ENCODE results near the gene PAPPA.

Gene PAPPA

DNA sequence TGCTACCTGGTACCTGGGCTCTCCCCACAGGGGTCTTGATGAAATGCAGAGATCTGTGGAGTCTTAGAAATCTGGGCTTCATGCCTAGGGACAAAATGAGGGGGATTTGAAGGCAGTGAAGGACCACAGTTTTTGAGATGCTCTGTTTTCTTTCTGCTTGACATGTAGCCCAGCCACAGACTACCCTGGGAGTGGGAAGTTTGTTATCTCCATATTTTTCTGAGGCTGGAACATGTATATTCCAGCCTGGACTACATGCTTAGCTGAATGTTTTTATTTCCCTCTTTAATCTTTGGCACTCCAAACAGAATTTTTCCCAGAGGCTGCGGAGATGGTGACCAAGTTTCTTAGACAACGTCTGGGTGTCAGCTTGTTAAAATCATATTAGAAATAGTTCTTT lies 252.9 kb downstream of the PAPPA start:
- TF ChIP-seq POLR2A (IDR thresholded peaks at IDR 0.05; ENCODE audit: low read length), result no peak
- TF ChIP-seq GATA1 (IDR thresholded peaks at IDR 0.05; ENCODE audit: low read depth, low read length), result no peak
- DNase-seq, result no peak

DNA sequence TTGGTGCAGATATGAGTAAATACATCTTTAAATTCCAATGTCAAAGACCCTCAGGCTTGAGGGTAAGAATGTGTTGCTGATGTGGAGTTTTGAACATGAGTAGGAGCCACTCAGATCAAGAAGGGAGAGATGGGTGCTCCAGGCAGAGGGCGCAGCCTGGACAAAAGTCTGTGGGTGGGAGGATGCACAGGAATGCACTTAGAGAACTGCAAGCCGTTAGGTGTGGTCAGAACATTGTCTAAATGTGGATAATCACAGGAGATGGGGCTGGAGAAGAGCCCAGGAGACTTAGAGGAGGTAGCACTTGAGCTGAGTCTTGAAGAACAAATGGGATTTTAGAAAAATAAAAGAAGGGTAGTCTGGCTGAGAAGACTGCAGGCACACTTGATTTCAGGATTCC lies 255.5 kb downstream of the PAPPA start:
- no peak for DNase-seq

DNA sequence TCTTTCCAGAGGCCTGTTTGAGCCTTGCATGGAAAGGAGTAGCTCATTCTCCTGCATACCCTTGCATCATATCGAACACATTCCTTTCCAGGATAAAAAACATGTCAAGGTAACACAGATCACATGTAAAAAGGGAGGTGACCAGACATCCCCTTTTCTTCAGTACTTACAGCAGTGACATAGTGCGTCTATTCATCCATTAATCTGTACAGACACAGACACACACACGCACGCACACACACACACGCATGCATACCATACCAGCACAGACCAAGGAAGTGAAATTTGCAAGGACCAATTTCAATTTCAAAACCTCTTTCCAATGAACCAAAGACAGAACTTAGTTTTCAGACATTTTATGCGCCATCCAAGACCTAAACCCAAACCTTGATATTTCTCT lies 256.0 kb downstream of the PAPPA start:
- DNase-seq, result no peak

More for the DNA sequence above, 255.5 kb downstream of the PAPPA start:
- TF ChIP-seq POLR2A (IDR thresholded peaks at IDR 0.05; ENCODE audit: low read length), result no peak
- no peak for TF ChIP-seq GATA1 (IDR thresholded peaks at IDR 0.05; ENCODE audit: low read depth, low read length)

DNA sequence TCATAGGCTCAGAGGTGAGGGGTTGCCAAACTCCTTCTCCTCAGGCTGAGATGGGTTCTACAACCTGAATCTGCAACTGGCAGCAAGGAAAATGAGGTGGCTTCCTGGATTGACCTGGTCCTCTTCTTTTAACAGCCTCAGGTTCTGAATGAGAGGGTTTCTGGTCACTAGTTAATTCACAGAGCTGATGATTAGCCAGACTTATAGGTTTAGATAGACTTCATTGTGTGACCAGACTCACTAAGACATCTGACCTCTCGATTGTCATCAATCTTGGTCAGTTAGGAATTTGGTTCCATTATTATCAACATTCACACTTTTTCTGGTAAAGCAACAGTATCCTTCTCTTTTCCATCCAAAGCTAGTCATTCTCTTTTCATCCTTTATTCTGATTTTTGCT lies 257.9 kb downstream of the PAPPA start:
- DNase-seq, result no peak
- no peak for TF ChIP-seq POLR2A (IDR thresholded peaks at IDR 0.05; ENCODE audit: low read length)
- TF ChIP-seq GATA1 (IDR thresholded peaks at IDR 0.05; ENCODE audit: low read depth, low read length), result no peak

More for the DNA sequence above, 256.0 kb downstream of the PAPPA start:
- TF ChIP-seq GATA1 (IDR thresholded peaks at IDR 0.05; ENCODE audit: low read depth, low read length), result no peak

DNA sequence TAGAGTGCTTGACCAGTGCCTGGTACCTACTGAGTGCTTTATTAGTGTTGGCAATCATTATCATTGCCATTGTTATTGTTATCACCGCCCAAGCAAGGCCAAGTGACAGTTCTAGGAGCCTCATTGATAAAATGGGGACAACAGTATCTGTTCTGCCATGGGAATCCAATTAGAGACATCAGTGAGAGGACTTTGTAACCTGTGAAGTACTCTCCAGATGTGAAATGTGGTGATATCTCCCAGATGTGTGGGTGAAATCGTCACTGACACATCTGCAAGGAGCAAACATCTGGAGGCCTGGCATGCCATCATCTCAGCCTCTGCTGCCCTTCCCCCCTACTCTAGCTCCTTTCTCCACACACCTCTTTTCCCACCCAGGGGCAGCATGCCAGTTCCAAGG lies 260.8 kb downstream of the PAPPA start:
- peak in 1 of 2 experiments; percentile 27 for DNase-seq
- TF ChIP-seq GATA1 (IDR thresholded peaks at IDR 0.05; ENCODE audit: low read depth, low read length) (no peak), POLR2A (IDR thresholded peaks at IDR 0.05; ENCODE audit: low read length) (no peak)

DNA sequence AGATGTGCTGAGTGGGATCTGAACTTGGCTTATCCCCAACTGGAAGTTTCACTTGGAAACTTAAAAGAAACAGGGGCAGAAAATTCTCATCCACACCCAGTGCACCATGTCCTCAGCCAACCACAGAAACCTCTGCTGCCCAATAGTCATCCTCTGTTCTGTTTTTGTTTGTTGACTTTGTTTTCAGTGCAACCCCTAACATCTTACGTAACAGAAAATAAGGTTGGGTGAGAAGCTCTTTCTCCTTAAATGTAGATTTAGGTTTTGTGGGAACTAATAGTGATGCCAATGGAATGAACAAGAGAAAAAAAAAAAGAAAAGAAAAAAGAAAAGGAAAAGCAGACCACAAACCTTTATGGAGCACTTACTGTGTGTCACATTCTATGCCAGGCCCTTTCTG lies 262.8 kb downstream of the PAPPA start:
- DNase-seq, result no peak
- TF ChIP-seq GATA1 (IDR thresholded peaks at IDR 0.05; ENCODE audit: low read depth, low read length), result no peak
- TF ChIP-seq POLR2A (IDR thresholded peaks at IDR 0.05; ENCODE audit: low read length), result no peak

DNA sequence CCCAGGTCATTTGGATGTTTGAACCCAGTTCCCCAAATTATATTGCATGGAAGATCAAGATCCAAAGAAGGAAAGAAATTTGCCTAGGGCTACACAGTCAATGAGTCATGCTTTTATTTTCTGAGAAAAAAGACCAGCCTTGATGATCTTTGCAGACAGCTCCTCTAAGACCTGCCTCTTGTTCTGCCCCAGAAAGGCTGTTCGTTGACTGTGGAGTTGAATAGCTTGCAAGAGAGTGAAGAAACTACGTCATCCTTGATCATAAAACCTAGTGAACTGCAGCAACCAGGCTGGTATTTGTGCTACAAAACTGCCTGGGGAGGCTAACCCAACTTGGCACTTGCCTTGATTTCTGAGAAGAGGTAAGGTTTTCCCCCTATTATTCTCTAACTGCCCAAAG lies 263.9 kb downstream of the PAPPA start:
- TF ChIP-seq GATA1 (IDR thresholded peaks at IDR 0.05; ENCODE audit: low read depth, low read length), result no peak
- no peak for TF ChIP-seq POLR2A (IDR thresholded peaks at IDR 0.05; ENCODE audit: low read length)
- no peak for DNase-seq

DNA sequence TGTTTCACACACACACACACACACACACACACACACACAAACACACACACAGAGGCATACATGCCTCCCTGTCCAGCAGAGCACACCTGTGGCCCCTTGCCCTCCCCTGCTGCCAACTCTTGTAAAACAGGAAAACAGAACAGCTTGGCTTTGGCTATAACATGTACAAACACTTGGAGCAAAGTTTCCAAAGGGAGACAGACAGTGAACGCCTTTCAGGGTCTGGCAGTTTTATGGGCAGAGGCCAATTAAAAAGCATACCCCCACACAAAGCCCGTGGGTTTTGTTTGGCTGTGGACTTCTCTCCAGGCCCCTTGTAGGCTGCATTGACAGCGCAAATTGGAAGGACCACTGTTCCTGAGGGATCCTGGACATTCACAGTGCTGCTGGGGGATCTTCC lies 265.6 kb downstream of the PAPPA start:
- no peak for DNase-seq
- TF ChIP-seq GATA1 (IDR thresholded peaks at IDR 0.05; ENCODE audit: low read depth, low read length) (no peak), POLR2A (IDR thresholded peaks at IDR 0.05; ENCODE audit: low read length) (no peak)

DNA sequence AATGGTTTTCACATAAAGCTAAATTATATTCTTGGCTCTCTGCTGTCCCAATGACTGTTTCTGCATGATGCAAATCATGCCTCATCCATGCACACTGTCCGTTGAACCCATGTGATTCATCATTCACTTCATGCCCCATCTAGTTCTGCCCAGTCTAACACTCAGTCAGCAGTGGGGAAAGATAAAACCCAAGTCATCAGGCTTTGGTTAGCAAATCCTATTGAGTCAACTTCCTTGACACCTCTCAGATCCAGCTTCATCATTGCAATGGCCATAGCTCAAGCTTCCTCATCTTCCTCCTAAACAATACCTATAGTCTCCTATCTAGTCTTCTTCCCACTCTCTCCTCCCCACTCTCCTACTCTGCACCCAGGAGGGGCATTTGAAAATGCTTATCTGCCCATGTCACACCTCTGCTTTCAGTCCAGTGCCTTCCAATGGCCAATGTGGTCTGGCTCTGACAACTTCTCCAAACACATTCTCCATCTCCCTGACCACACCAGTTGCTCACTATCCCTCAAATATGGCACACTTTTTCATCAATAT lies 267.5 kb downstream of the PAPPA start:
- DNase-seq, result peak; percentile 67 to 73
- TF ChIP-seq POLR2A (IDR thresholded peaks at IDR 0.05; ENCODE audit: low read length), result no peak
- TF ChIP-seq GATA1 (IDR thresholded peaks at IDR 0.05; ENCODE audit: low read depth, low read length), result no peak

DNA sequence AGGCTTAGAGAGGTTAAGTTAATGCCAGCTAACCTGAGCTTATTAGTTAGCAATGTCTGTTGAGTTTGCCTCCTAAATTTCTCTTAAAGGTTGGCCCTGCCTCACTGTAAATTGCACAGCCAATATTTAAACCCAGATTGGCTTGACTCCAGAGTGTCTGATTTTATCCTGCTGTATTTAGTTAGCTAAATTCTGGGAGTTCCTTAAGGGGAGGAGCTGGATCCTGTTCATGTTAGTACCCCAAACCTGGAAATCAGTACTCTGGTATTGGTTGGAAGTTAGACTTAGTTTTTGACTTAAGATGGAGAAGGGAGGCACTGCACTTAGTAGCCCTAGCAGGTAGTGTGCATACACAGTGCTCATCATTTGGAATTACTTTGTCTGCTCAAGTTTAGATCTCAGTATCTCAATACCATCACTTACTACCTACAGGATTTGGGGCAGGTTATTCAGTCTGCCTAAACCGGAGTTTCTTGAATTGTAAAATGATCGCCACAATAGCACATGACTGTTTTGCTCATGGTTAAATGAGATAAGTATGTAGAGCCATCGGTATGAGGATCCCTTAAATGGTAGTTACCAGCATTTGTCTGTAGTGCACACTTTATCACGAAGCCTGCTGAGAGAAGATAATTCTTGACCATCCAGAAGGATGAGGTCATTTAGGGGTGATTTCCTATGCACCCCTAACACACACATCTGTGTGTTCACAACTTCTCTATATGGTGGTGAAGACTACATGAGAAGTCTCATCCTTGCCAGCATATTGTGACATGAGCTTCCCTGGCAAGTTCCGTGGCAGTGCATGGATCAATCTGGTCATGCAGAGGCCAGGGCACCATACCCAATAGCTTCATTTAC lies 268.8 kb downstream of the PAPPA start:
- peak; percentile 73 to 91 for DNase-seq
- TF ChIP-seq POLR2A (IDR thresholded peaks at IDR 0.05; ENCODE audit: low read length) (no peak), GATA1 (IDR thresholded peaks at IDR 0.05; ENCODE audit: low read depth, low read length) (no peak)

DNA sequence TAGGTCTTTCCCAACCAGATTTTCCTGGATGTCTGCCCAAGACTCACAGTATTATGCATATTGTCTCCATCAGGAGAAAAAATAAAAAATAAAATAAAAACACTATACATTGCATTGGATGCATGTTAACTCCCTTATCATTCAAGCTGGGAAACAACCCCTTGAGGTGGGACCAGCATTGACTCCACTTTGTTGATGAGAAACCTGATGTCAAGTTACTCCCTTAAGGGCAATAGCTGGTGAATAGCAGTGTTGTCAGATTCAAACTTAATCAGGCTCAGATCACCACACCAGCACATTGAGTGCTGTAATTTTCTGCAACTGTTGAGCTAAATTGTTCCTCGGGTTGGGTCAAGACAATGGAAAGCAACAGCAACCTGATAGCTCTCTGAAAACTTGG lies 269.6 kb downstream of the PAPPA start:
- no peak for TF ChIP-seq POLR2A (IDR thresholded peaks at IDR 0.05; ENCODE audit: low read length)
- TF ChIP-seq GATA1 (IDR thresholded peaks at IDR 0.05; ENCODE audit: low read depth, low read length), result no peak
- DNase-seq, result peak; percentile 13 to 29

DNA sequence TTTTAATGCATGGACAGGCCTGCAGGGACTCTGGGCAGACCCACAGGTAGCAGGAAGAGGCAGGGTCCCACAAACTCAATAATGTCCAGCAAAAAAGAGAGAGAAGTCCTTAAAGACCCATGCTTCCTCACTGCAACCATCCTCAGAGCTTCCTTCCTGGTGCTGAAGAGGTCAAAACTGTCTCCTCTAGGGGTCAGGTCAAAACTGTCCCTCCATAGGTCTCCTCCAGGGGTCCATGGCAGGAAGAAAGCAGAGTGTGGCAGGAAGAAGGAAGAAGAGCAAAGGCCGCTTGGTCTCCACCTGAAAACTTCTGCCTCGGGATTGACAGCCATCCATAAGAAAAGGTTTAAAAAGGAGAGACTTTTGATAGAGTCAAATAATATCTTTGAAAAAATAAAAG lies 271.7 kb downstream of the PAPPA start:
- DNase-seq, result no peak
- TF ChIP-seq GATA1 (IDR thresholded peaks at IDR 0.05; ENCODE audit: low read depth, low read length) (no peak), POLR2A (IDR thresholded peaks at IDR 0.05; ENCODE audit: low read length) (no peak)

DNA sequence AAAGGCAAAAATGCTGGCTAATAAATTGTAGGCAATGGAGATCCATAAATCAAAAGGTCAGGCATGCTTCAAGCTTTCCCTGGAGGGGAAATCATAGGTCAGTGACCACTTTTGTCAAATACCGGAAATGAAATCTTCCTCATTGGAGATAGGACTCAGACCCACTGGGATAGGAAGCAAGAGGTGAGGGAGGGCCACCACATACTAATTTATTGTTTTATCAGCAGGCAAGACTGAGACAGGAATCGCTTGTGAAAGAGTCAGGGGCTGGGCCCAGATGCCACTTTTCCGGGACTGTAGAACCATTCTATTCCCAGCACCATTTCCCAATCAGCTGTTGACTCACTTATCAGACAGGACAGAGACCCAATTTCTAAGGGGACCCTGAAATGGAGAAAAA lies 277.3 kb downstream of the PAPPA start:
- TF ChIP-seq GATA1 (IDR thresholded peaks at IDR 0.05; ENCODE audit: low read depth, low read length), result no peak
- TF ChIP-seq POLR2A (IDR thresholded peaks at IDR 0.05; ENCODE audit: low read length), result no peak
- DNase-seq, result no peak

DNA sequence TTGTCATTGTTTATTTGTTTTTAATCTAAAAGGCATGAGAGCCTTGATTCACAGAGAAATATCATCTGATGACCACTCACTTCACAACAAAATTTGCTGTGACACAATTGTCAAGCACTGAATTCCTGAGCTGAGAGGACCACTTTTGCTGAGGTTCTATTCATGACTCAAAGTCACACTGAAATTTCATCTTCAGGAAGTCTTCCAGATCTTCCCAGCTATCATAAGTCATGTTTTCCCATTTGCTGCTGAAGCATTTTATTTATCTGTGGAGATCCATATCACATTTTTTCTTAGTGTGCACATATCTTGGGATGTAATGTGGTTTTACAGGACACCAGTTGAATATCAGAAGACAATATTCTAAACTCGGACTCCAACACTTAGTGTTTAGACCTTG lies 278.5 kb downstream of the PAPPA start:
- TF ChIP-seq GATA1 (IDR thresholded peaks at IDR 0.05; ENCODE audit: low read depth, low read length) (no peak), POLR2A (IDR thresholded peaks at IDR 0.05; ENCODE audit: low read length) (no peak)
- no peak for DNase-seq

DNA sequence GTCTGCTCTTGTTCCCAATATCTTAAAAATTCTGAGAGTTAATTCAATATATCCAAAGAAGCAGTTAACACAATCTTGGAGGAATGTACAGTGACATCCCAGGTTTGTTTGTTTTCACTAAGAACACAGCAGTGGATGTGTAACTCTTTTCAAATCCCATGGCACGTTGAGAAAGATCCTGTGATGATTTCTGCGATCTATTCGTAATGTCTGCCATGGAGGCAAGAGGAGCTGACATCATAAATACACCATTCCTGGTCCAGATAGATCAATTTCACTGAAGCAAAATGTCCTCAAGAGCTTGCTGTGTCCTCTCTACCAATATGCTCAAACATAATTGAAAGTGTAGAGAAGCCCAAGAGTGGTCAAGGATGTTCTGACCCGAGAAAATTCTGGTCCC lies 280.7 kb downstream of the PAPPA start:
- TF ChIP-seq GATA1 (IDR thresholded peaks at IDR 0.05; ENCODE audit: low read depth, low read length), result no peak
- no peak for TF ChIP-seq POLR2A (IDR thresholded peaks at IDR 0.05; ENCODE audit: low read length)
- DNase-seq, result no peak
